HCT116 (cell line): Measurements from ENCODE around the gene RNF114. TPM values are rescaled to one million over a fixed set of nuclear protein-coding genes. Genes with fewer than 3 reads are reported as not detected.

Source experiments
- ATAC-seq: fragments of 200-7000 bp; cut with Tn5 transposase; 2 replicates; pipeline ENCODE4 v1.9.1; 2020; ENCODE audit warnings: mild to moderate bottlenecking, moderate library complexity
- BruUV-seq: library from RNA; stranded (reverse); fragments of 400-500 nt; replicated peaks from 2 replicates; lab custom pipeline; 2021; lab: Mats Ljungman, UMichigan
- CTCF ChIA-PET: fragments of 300-600 bp; sonication (Branson Sonifier 250); formaldehyde crosslinking; loops from one replicate; lab custom pipeline; 2021; ENCODE audit warnings: antibody characterized with exemption; lab: Charles Lee
- POLR2A ChIA-PET: fragments of 300-600, 350-600 bp; sonication (Branson Sonifier 250); formaldehyde crosslinking; loops from one replicate; lab custom pipeline; 2021; ENCODE audit warnings: antibody characterized with exemption; lab: Charles Lee
- RAD21 ChIA-PET, 2 experiments: fragments of 300-600 bp; sonication (Branson Sonifier 250); formaldehyde crosslinking; loops; one replicate each; lab custom pipeline; 2023; ENCODE audit warnings: low total read pairs in 2 of 2; ENCODE audit not compliant: uncharacterized antibody in 2 of 2, unreplicated experiment in 2 of 2, low non-redundant PET in 1 of 2; lab: Charles Lee
- DNase-seq: peaks from one replicate; pipeline ENCODE4 v3.0.0-alpha.2; 2010; ENCODE audit warnings: low read depth, low spot score
- H2AFZ ChIP-seq: fragments of 200-600 bp; shearing (Covaris generic), sonication (generic); 2 replicates; pipeline ENCODE4 v1.6.1; 2017; ENCODE audit warnings: low read depth, mixed run types, mixed read lengths, antibody characterized with exemption, low read length; ENCODE audit not compliant: poor library complexity, severe bottlenecking
- H3K27ac ChIP-seq: 2 replicates; pipeline ENCODE4 v1.5.1; 2012; ENCODE audit warnings: low read depth, low read length
- H3K27me3 ChIP-seq: fragments of 200-600 bp; sonication (generic); 2 replicates; pipeline ENCODE4 v1.6.1; 2016; ENCODE audit warnings: mixed run types, low read length, mixed read lengths; ENCODE audit not compliant: insufficient read depth
- H3K36me3 ChIP-seq, 2 experiments: fragments of 200-500 bp in 1 of 2; fragments of 200-600 bp in 1 of 2; sonication (Bioruptor generic) in 1 of 2; sonication (generic) in 1 of 2; 2 replicates each; pipeline versions ENCODE4 v1.5.1 to v1.6.1; 2014 to 2016; ENCODE audit warnings: low read length in 2 of 2, inconsistent platforms in 1 of 2, mixed read lengths in 1 of 2, mixed run types in 1 of 2; ENCODE audit not compliant: insufficient read depth in 2 of 2, control insufficient read depth in 1 of 2
- H3K4me1 ChIP-seq, 2 experiments: fragments of 200-600 bp in 1 of 2; sonication (generic) in 1 of 2; 2 replicates each; pipeline versions ENCODE4 v1.5.1 to v1.6.1; 2012 to 2017; ENCODE audit warnings: low read length in 2 of 2, inconsistent platforms in 1 of 2, mild to moderate bottlenecking in 1 of 2, mixed read lengths in 1 of 2, mixed run types in 1 of 2, moderate library complexity in 1 of 2; ENCODE audit not compliant: insufficient read depth in 2 of 2, control insufficient read depth in 1 of 2
- H3K4me2 ChIP-seq: fragments of 200-600 bp; sonication (generic); 2 replicates; pipeline ENCODE4 v1.6.1; 2017; ENCODE audit warnings: mixed run types, low read length, mixed read lengths
- H3K4me3 ChIP-seq, 2 experiments: fragments of 200-600 bp in 1 of 2; sonication (generic) in 1 of 2; replicated peaks in 1 of 2; 2 replicates each; pipeline ENCODE4 v1.5.1; 2011 to 2016; ENCODE audit warnings: low read length in 2 of 2, control low read depth in 1 of 2, low read depth in 1 of 2, mild to moderate bottlenecking in 1 of 2, mixed read lengths in 1 of 2, mixed run types in 1 of 2
- H3K79me2 ChIP-seq: fragments of 200-600 bp; sonication (generic); 2 replicates; pipeline ENCODE4 v1.6.1; 2017; ENCODE audit warnings: mild to moderate bottlenecking, mixed run types, low read length, moderate library complexity, mixed read lengths; ENCODE audit not compliant: insufficient read depth
- H3K9ac ChIP-seq: fragments of 200-600 bp; sonication (generic); 2 replicates; pipeline ENCODE4 v1.6.1; 2016; ENCODE audit warnings: low read length, mixed read lengths
- H3K9me2 ChIP-seq: fragments of 200-600 bp; sonication (generic), shearing (Covaris generic); 2 replicates; pipeline ENCODE4 v1.6.1; 2017; ENCODE audit warnings: mixed run types, mild to moderate bottlenecking, moderate library complexity; ENCODE audit not compliant: insufficient read depth
- H3K9me3 ChIP-seq, 2 experiments: fragments of 200-500 bp in 1 of 2; fragments of 200-600 bp in 1 of 2; sonication (Bioruptor generic) in 1 of 2; sonication (generic) in 1 of 2; 2 replicates each; pipeline ENCODE4 v1.6.1; 2014 to 2017; ENCODE audit warnings: low read length in 2 of 2, mixed read lengths in 2 of 2, inconsistent platforms in 1 of 2, low read depth in 1 of 2, mild to moderate bottlenecking in 1 of 2, mixed run types in 1 of 2, moderate library complexity in 1 of 2; ENCODE audit not compliant: control insufficient read depth in 1 of 2, insufficient read depth in 1 of 2
- H4K20me1 ChIP-seq: fragments of 200-600 bp; sonication (generic), shearing (Covaris generic); 2 replicates; pipeline ENCODE4 v1.6.1; 2017; ENCODE audit warnings: mixed run types, mild to moderate bottlenecking, moderate library complexity; ENCODE audit not compliant: insufficient read depth
- MAX ChIP-seq: IDR thresholded peaks from 2 replicates; pipeline ENCODE4 v1.6.1; 2012
- ZBTB33 ChIP-seq: IDR thresholded peaks from 2 replicates; pipeline ENCODE4 v1.6.1; 2011; ENCODE audit warnings: mild to moderate bottlenecking, low read length, moderate library complexity; ENCODE audit not compliant: insufficient replicate concordance; ENCODE audit errors: extremely low read depth
- intact Hi-C: fragments of 100-400 bp; cut with micrococcal nuclease; formaldehyde crosslinking; loops from 2 replicates; pipeline ENCODE4 v1.10.0; 2022
- total RNA-seq: library from RNA; stranded (reverse); gene quantifications from one replicate; pipeline ENCODE4 v1.2.1, GENCODE V29; 2021; ENCODE audit not compliant: unreplicated experiment

RNF114 gene
- total RNA-seq, 1 experiment from 2014 or later: 66.8 TPM

DNA sequence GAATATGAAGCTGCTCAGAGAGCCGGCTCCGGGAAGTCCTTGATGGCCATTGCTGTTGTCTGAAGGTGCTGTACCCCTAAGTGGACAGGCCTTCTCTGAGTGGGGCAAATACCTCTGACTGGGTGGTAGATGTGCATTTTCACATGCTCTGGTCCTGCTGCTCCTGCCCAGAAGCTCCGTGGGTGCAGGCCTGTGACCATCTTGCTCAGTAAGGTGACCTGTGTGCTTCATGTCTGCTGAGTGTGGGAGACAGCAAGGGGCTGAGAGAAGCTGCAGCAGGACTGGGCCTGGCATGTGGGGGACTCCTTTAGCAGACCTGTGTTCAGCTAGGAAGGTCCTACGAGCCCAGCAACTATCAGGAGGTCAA, 25.9 kb upstream of the RNF114 start:
- CTCF ChIA-PET: interaction anchor here (1.0 kb wide), 1 partner anchor 161 kb away, joined by 3 read pairs; no protein-coding TSS in a partner anchor

More for the DNA sequence above, 25.9 kb upstream of the RNF114 start:
- Histone ChIP-seq H3K79me2 (peaks cover 59% of the 10 kb centered on the region), H3K4me3 (no peak overlapping the region), H3K9ac (no peak overlapping the region), H4K20me1 (no peaks in the 10 kb centered on the region), H3K4me1 (peaks cover 9 to 10% of the 10 kb centered on the region in 2 experiments; a peak in 3 of 4 replicates), H3K36me3 (peaks cover 0 to 10% of the 10 kb centered on the region in 2 experiments; a peak in 2 of 4 replicates), H3K9me3 (no peaks in the 10 kb centered on the region), H2AFZ (no peak overlapping the region), H3K4me2 (no peak overlapping the region), H3K9me2 (no peaks in the 10 kb centered on the region), H3K27me3 (no peaks in the 10 kb centered on the region), H3K27ac (no peak overlapping the region; the same call in 1 of the 2 replicates)
- no TSS peak for BruUV-seq
- ATAC-seq (no peak), DNase-seq (no peak)
- RAD21 ChIA-PET: interaction anchor here in 1 of 2 experiments (0.6 kb wide), 1 partner anchor 19 kb away, joined by 3 read pairs; no protein-coding TSS in a partner anchor
- no peak for TF ChIP-seq MAX
- TF ChIP-seq ZBTB33: no peak
- POLR2A ChIA-PET: no interaction called here
- intact Hi-C loops: no loop called here
